ENCODE data around the gene CD207. TPM values are rescaled to one million over a fixed set of nuclear protein-coding genes. Genes with fewer than 3 reads are reported as not detected.

CD207 gene
- total and polyA plus RNA-seq, 2 of the 8 experiments (the other 6 are each of a cell fraction or from before 2014, with no cell fraction given) = not detected

DNA sequence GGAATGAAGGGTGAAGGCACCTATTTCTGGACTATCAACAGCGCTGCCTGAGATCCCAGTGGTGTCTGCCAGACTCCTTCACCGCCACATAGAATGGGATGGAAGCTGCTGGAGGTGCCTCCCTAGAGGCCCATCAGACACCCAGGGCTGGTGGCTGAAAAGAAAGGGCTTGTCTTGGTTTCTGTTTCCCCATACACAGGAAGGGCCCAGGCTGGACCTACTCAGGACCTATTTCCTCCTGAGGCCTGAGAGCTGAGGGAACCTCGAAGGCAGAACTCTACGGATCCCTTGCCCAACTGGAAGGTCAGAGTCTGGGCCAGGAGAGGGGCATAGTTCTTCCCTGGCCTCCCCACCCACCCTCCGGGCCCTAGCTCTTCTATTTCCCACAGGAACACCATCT is 12.4 kb downstream of the CD207 start:
- Histone ChIP-seq H3K23me2 (ENCODE audit: low read depth, low read length) (no peaks in the 10 kb centered on the region), H3K23ac (ENCODE audit: insufficient read length) (no peak overlapping the region), H3K27ac (ENCODE audit: low read depth, low read length) (no peak overlapping the region), H2BK5ac (ENCODE audit: low read depth, low read length) (no peak overlapping the region), H3K27me3 (replicated peaks in 1 of 4; ENCODE audit: control insufficient read depth in 3 of 4, extremely low read depth in 1 of 4, insufficient read depth in 3 of 4, low read length in 3 of 4) (no peaks in the 10 kb centered on the region), H2BK15ac (ENCODE audit: low read length) (no peak overlapping the region), H3K79me1 (ENCODE audit: low read depth, low read length) (no peaks in the 10 kb centered on the region), H4K20me1 (replicated peaks in 1 of 2; ENCODE audit: control insufficient read depth in 1 of 2, insufficient read depth in 2 of 2, low read length in 2 of 2) (no peaks in the 10 kb centered on the region), H2BK12ac (ENCODE audit: low read depth, low read length) (no peak overlapping the region), H2BK20ac (ENCODE audit: low read length) (no peak overlapping the region), H3K14ac (ENCODE audit: insufficient read length) (no peak overlapping the region), H3K4me1 (replicated peaks in 1 of 4; ENCODE audit: control insufficient read depth in 3 of 4, insufficient read depth in 4 of 4, low read length in 3 of 4) (peaks cover 0 to 4% (median 2%) of the 10 kb centered on the region in 4 experiments; a peak in 4 of 7 replicates), H3K79me2 (ENCODE audit: control insufficient read depth in 1 of 2, insufficient read depth in 2 of 2, low read length in 2 of 2) (no peaks in the 10 kb centered on the region), H4K91ac (replicated peaks; ENCODE audit: insufficient read length, low read length) (no peak overlapping the region), H3K4me3 (ENCODE audit: extremely low read depth in 1 of 4, insufficient read depth in 2 of 4, low read depth in 3 of 4, low read length in 4 of 4) (no peak overlapping the region), H2AK5ac (ENCODE audit: low read depth, low read length) (no peak overlapping the region), H4K5ac (ENCODE audit: insufficient read length, low read depth, low read length) (no peak overlapping the region), H3K9me3 (ENCODE audit: insufficient read depth in 2 of 2, low read depth in 1 of 2, low read length in 1 of 2) (no peaks in the 10 kb centered on the region), H4K8ac (ENCODE audit: extremely low read depth, insufficient read depth, low read length) (no peak overlapping the region), H3K36me3 (ENCODE audit: control insufficient read depth in 2 of 4, insufficient read depth in 4 of 4, low read length in 3 of 4) (no peaks in the 10 kb centered on the region), H2AFZ (ENCODE audit: low read length) (no peak overlapping the region), H3K9ac (replicated peaks in 1 of 4; ENCODE audit: extremely low read depth in 1 of 4, low read depth in 3 of 4, low read length in 3 of 4) (no peak overlapping the region), H3K4me2 (ENCODE audit: insufficient read depth in 1 of 2, low read depth in 2 of 2, low read length in 2 of 2) (no peak overlapping the region), H3K18ac (ENCODE audit: extremely low read depth, low read length) (no peak overlapping the region), H3K56ac (replicated peaks; ENCODE audit: insufficient read length, low read depth, low read length) (no peak overlapping the region), H3K4ac (replicated peaks; ENCODE audit: insufficient read length, low read depth, low read length) (no peak overlapping the region), H2BK120ac (replicated peaks; ENCODE audit: low read depth, low read length) (no peak overlapping the region)
- 75% methylated on average over 5 of the region's 5 CpGs; no CpG with 5 or more reads in 1 of the 2 experiments for WGBS, 2 experiments (ENCODE audit: extremely low coverage in 1 of 2, insufficient coverage in 1 of 2, insufficient read length in 1 of 2, insufficient replicate concordance in 2 of 2, low coverage in 1 of 2, low lambda C conversion rate in 2 of 2, missing lambda C conversion rate in 1 of 2)
- no peak for FAIRE-seq
- CTCF ChIA-PET (ENCODE audit: partially characterized antibody) = no interaction called here
- no peak for DNase-seq (ENCODE audit: low read depth in 1 of 2, low spot score in 2 of 2)
- POLR2A ChIA-PET (ENCODE audit: partially characterized antibody) = no interaction called here
- no peak for TF ChIP-seq TAF7 (optimal IDR thresholded peaks at IDR 0.05; ENCODE audit: borderline replicate concordance, low read depth, low read length)
- no peak for TF ChIP-seq MAFK (IDR thresholded peaks at IDR 0.05; ENCODE audit: low read depth, low read length)

Measured in H1 (cell line).